Left lobe of liver (tissue), 2 donors: ENCODE measurements around the gene TMEM117. TPM values are rescaled to one million over a fixed set of nuclear protein-coding genes. Genes with fewer than 3 reads are reported as not detected.
A peak's percentile ranks its signal among the peaks of the same experiment; 100 is the strongest.
"Not testable (repeated sequence)": the region's sequence is repeated elsewhere in the genome, so short reads cannot be mapped to it uniquely, and the experiment has no call there.

Experiments used
- ATAC-seq: fragments of 200-7000 bp; cut with Tn5 transposase; one replicate; pipeline ENCODE4 v1.9.1; 2020; ENCODE audit warnings: mild to moderate bottlenecking, moderate library complexity
- DNase-seq: peaks from one replicate; pipeline ENCODE4 v3.0.0-alpha.2; 2020; ENCODE audit warnings: low spot score
- total RNA-seq: library from RNA; stranded (reverse); gene quantifications from one replicate; pipeline ENCODE4 v1.2.1, GENCODE V29; 2021
- donor health status: DM: no; HTN: no; CAD: no; lungs with moderate emphysema.
- donor health status: DM: no; HTN: yes; CAD: no.

TMEM117 gene
- total RNA-seq, 1 donor from 2014 or later: 2.8 TPM

DNA sequence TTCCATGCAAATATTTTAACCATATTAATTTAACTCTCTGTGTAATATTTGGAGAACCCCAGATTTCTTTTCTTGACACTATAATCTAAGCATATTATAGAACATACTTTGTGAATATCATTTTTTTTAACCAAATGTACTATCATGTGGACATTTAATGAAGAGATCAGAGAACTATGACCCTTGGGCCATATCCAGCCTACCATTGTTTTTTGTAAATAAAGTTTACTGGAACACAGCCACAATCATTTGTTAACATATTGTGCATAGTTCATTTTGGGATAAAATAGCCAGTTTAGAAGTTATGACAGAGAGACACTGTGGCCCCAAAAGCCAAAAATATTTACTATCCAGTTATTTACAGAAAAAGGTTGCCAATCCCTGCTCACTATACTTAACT lies 338.2 kb downstream of the TMEM117 start:
- peak; percentile 68 for ATAC-seq

GRCh38 chr12:44184499-44185206 lies 348.8 kb downstream of the TMEM117 start:
- DNase-seq (no peak), ATAC-seq (no peak)

More for the DNA sequence above, 338.2 kb downstream of the TMEM117 start:
- DNase-seq: no peak

- DNase-seq (no peak), ATAC-seq (no peak)
Measured at GRCh38 chr12:44193281-44193680, 357.4 kb downstream of the TMEM117 start.

DNA sequence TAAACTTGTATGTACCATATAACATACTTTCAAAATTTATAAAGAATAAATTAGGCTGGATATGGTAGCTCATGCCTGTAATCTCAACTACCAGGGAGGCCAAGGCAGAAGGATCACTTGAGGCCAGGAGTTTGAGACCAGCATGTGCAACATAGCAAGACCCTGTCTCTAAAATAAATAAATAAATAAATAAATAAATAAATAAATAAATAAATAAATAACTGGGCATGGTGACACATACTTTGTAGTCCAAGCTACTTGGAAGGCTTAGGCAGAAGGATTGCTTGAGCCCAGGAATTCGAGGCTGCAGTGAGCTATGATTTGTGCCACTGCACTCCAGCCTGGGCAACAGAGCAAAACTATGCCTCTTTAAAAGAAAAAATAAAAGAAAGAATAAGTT lies 359.8 kb downstream of the TMEM117 start:
- ATAC-seq, DNase-seq: not testable (repeated sequence)

GRCh38 chr12:44206045-44206444 lies 370.2 kb downstream of the TMEM117 start:
- no peak for DNase-seq
- no peak for ATAC-seq

DNA sequence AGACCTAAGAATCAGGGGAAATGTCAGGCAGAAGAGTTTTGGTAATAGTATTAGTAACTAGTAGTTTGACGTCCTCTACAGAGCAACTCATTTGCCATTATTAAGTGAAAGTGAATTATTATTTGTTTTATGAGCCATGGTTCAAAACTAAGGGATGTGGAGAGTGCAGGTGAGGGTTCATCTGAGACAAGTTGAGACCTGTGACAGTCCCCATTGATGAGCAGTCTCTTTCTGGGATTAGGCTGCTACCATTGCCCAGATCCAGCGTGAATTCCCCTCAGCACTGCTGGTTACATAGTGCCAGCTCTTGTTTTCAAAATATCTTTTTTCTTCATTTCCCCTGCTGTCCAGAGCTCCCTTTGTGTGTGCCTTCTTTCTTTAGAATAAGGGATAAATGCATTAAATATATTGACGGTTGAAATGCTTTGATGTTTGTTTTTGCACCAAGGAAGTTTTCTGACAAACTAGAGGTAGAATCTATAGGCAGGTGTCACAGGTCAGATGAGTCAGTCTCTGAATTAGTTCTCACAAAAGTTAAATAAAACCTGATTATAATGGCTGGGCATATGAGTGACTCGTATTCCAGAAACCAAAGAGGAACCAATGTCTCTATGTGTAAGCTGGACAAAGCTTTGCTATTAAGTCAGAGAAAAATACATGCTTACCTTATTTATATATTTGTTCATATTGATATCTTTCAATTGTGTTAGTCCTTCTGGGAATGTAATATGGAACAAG lies 381.4 kb downstream of the TMEM117 start:
- no peak for DNase-seq
- ATAC-seq: no peak

GRCh38 chr12:44223736-44224135 lies 387.9 kb downstream of the TMEM117 start:
- ATAC-seq (peak; percentile 12), DNase-seq (no peak)

- DNase-seq (no peak), ATAC-seq (no peak)
Measured at GRCh38 chr12:44224399-44225148, 388.7 kb downstream of the TMEM117 start.

DNA sequence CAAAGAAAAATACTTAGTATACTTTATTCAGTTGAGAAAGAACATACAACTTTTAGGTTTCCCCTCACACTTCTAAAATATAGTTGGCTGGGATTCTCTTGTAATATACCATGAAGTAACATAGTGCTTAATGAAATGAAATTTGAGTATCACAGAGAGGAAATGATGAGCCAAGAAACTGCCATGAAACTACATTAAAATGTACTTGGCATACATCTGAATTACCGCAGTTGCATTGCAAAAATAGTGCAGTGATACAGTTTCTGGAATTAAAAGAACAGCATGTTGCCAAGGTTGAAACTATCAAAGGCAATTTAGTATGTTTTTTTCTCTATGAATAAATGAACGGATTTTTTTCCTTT lies 389.2 kb downstream of the TMEM117 start:
- DNase-seq (no peak), ATAC-seq (no peak)

- DNase-seq (no peak), ATAC-seq (no peak)
Measured at GRCh38 chr12:44227616-44228015, 391.7 kb downstream of the TMEM117 start.

DNA sequence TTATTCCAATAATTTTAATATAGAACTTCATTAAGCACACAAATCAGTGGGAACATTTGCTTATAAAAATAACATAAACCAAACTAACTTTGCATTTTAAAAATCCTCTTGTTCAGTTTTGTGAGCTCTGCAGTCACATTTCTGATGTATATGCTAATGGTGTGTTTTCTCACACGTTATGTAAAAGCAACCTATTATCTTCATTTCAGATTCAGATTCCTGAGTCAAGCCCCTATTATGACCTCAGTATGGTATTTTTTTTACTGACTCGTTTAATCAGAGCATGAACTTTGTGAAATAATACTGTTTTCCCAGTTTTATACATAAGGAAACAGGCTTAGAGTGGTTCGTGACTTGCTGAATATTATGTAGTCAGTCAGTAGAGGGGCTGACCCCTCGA lies 394.0 kb downstream of the TMEM117 start:
- no peak for ATAC-seq
- no peak for DNase-seq

GRCh38 chr12:44235674-44236073 lies 399.8 kb downstream of the TMEM117 start:
- DNase-seq (no peak), ATAC-seq (no peak)

DNA sequence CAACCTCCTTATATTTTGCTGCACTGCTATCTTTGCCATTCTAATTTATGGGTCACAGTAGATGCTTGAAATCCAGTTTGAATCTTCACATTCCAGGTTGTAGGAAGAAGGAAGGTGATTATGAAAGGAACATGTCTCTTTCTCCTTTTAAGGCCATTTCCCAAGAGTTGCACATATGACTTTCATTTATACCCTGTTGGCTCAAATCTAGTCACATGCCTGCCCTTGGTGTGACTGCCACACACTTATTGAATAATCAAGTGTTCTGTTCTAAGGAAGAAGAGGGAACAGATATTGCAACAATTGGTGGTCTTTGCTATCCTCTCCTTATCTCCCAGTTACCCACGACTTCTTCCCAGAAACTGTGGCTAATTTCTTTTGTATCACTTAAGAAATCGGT lies 404.3 kb downstream of the TMEM117 start:
- no peak for DNase-seq
- no peak for ATAC-seq

DNA sequence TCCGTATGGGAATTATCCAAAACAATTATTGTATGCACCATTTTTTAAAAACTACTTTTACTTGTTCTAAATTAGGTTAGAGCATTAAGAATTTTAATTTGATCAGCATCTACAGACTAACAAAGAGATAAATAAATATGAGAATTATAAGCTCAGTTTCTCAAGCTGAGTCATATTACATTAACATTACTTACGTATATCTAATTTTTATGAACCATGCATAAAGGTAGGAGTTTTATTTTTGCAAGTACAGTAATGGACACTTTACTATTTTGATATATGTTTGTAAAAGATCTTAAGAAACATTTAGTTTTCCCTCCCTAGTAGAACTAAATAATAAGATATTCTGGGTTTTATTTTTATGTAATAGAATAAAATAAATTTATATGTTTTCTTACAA lies 410.1 kb downstream of the TMEM117 start:
- DNase-seq (no peak), ATAC-seq (no peak)

DNA sequence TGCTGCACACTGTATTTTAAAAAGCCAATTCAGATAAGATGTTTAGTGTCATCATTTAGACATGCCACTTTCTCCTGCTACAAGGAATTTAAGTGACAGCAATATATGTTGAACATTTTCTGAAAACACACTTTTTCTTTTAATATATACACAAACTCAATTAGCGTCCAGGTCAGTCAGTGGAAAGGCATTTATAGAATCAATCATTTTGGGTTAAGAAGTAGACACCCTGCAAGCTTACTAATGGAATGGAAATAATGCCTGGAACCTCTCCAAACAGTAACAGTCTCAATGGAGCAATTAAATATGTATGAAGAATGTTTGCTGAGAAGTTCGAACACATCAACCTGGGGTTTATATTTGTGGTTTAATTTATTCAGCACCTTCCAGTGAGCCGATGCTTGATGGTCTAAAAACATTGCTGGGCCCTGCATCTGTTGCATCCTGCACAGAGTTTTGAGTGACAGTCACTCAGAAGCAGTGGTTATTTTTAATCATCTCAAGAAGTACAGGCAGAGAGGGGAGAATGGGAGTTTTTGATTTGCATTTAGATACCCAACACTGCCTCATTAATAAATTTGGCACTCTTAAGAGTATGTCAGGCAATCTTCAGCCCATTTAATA lies 410.7 kb downstream of the TMEM117 start:
- ATAC-seq: no peak
- no peak for DNase-seq

GRCh38 chr12:44247588-44247987 lies 411.7 kb downstream of the TMEM117 start:
- no peak for ATAC-seq
- no peak for DNase-seq

- no peak for DNase-seq
- no peak for ATAC-seq
Measured at GRCh38 chr12:44248436-44248835, 412.6 kb downstream of the TMEM117 start.

DNA sequence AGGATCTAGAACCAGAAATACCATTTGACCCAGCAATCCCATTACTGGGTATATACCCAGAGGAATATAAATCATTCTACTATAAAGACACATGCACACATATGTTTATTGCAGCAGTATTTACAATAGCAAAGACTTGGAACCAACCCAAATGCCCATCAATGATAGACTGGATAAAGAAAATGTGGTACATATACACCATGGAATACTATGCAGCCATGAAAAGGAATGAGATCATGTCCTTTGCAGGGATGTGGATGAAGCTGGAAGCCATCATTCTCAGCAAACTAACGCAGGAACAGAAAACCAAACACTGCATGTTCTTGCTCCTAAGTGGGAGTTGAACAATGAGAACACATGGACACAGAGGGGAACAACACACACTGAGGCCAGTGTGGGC lies 414.6 kb downstream of the TMEM117 start:
- ATAC-seq: not testable (repeated sequence)

GRCh38 chr12:44253338-44253856 lies 417.5 kb downstream of the TMEM117 start:
- DNase-seq: no peak
- ATAC-seq: no peak

More for the DNA sequence above, 414.6 kb downstream of the TMEM117 start:
- not testable (repeated sequence) for DNase-seq

GRCh38 chr12:44258246-44258645 lies 422.4 kb downstream of the TMEM117 start:
- DNase-seq: no peak
- no peak for ATAC-seq

DNA sequence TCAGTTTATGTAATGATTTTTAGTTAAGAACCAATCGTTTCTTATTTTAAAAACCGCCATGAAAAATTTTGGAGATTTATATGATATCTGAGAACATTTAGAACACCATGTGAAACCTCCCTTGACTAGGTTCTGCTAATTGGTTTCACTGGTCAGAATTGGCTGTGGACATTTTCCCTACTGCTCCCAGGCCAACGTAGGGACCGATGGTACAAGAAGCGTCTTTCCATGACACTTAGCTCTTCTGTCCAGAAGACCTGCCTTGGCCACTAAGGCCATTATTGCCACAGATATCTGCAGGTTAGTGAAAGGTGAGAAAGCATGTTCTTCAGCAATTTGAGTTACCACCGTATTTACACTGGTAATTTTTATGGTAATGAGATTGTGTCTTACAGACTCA lies 424.0 kb downstream of the TMEM117 start:
- no peak for DNase-seq
- no peak for ATAC-seq
